ENCODE measurements around the gene ZWILCH.

ZWILCH gene

GRCh38 chr15:66486887-66487286 is 18.2 kb upstream of the ZWILCH start:
- no peak overlapping the region for H3K9ac ChIP-seq (ENCODE audit: low read depth, low read length)
- H3K27ac ChIP-seq (ENCODE audit: low read length) = no peak overlapping the region
- H3K4me3 ChIP-seq (ENCODE audit: low read depth in 1 of 2, low read length in 2 of 2) = no peak overlapping the region
- no peak overlapping the region for H2AFZ ChIP-seq (ENCODE audit: low read depth, low read length)
- ATAC-seq (ENCODE audit: insufficient read depth, low read depth) (no peak), DNase-seq (no peak)
- peaks cover 9% of the 10 kb centered on the region; the same call in 1 of the 2 replicates for H4K20me1 ChIP-seq (ENCODE audit: insufficient read depth, low read length)
- peaks cover 13% of the 10 kb centered on the region for H3K79me2 ChIP-seq (ENCODE audit: insufficient read depth, low read length)
- H3K36me3 ChIP-seq (ENCODE audit: insufficient read depth, low read length) = peaks cover 89% of the 10 kb centered on the region
- no peak overlapping the region for H3K4me2 ChIP-seq (ENCODE audit: insufficient read depth, low read length)
- H3K27me3 ChIP-seq (ENCODE audit: insufficient read depth, low read length, poor library complexity) = no peaks in the 10 kb centered on the region
- TF ChIP-seq CTCF (IDR thresholded peaks at IDR 0.05; ENCODE audit: borderline replicate concordance, extremely low read depth, low read length, poor library complexity, severe bottlenecking) (no peak), EZH2 (IDR thresholded peaks at IDR 0.05; ENCODE audit: borderline replicate concordance, low read depth, low read length, severe bottlenecking) (no peak)
- no peaks in the 10 kb centered on the region for H3K9me3 ChIP-seq (ENCODE audit: insufficient read depth, low read length, severe bottlenecking)
- H3K4me1 ChIP-seq (ENCODE audit: insufficient read depth, low read length) = no peaks in the 10 kb centered on the region

GRCh38 chr15:66488525-66488924 is 16.6 kb upstream of the ZWILCH start:
- Histone ChIP-seq H3K79me2 (ENCODE audit: insufficient read depth, low read length) (peaks cover 10% of the 10 kb centered on the region; the same call in 1 of the 2 replicates), H3K27ac (ENCODE audit: low read length) (no peak overlapping the region), H3K9ac (ENCODE audit: low read depth, low read length) (no peak overlapping the region), H4K20me1 (ENCODE audit: insufficient read depth, low read length) (peaks cover 5% of the 10 kb centered on the region; the same call in 1 of the 2 replicates), H3K9me3 (ENCODE audit: insufficient read depth, low read length, severe bottlenecking) (no peaks in the 10 kb centered on the region), H3K4me2 (ENCODE audit: insufficient read depth, low read length) (no peak overlapping the region), H3K4me1 (ENCODE audit: insufficient read depth, low read length) (no peaks in the 10 kb centered on the region), H3K36me3 (ENCODE audit: insufficient read depth, low read length) (peaks cover 90% of the 10 kb centered on the region), H3K4me3 (ENCODE audit: low read depth in 1 of 2, low read length in 2 of 2) (no peak overlapping the region), H3K27me3 (ENCODE audit: insufficient read depth, low read length, poor library complexity) (no peaks in the 10 kb centered on the region), H2AFZ (ENCODE audit: low read depth, low read length) (no peak overlapping the region)
- DNase-seq (no peak), ATAC-seq (ENCODE audit: insufficient read depth, low read depth) (no peak)
- TF ChIP-seq EZH2 (IDR thresholded peaks at IDR 0.05; ENCODE audit: borderline replicate concordance, low read depth, low read length, severe bottlenecking) = no peak
- TF ChIP-seq CTCF (IDR thresholded peaks at IDR 0.05; ENCODE audit: borderline replicate concordance, extremely low read depth, low read length, poor library complexity, severe bottlenecking) = no peak

GRCh38 chr15:66489179-66489791 is 15.8 kb upstream of the ZWILCH start:
- Histone ChIP-seq H4K20me1 (ENCODE audit: insufficient read depth, low read length) (peaks cover 5% of the 10 kb centered on the region; the same call in 1 of the 2 replicates), H3K9ac (ENCODE audit: low read depth, low read length) (no peak overlapping the region), H3K4me2 (ENCODE audit: insufficient read depth, low read length) (no peak overlapping the region), H3K27ac (ENCODE audit: low read length) (no peak overlapping the region), H3K4me1 (ENCODE audit: insufficient read depth, low read length) (no peaks in the 10 kb centered on the region), H3K9me3 (ENCODE audit: insufficient read depth, low read length, severe bottlenecking) (no peaks in the 10 kb centered on the region), H3K36me3 (ENCODE audit: insufficient read depth, low read length) (peaks cover 96% of the 10 kb centered on the region), H3K4me3 (ENCODE audit: low read depth in 1 of 2, low read length in 2 of 2) (no peak overlapping the region), H3K79me2 (ENCODE audit: insufficient read depth, low read length) (peaks cover 13% of the 10 kb centered on the region; the same call in 1 of the 2 replicates), H2AFZ (ENCODE audit: low read depth, low read length) (no peak overlapping the region), H3K27me3 (ENCODE audit: insufficient read depth, low read length, poor library complexity) (no peaks in the 10 kb centered on the region)
- no peak for ATAC-seq (ENCODE audit: insufficient read depth, low read depth)
- TF ChIP-seq EZH2 (IDR thresholded peaks at IDR 0.05; ENCODE audit: borderline replicate concordance, low read depth, low read length, severe bottlenecking) (no peak), CTCF (IDR thresholded peaks at IDR 0.05; ENCODE audit: borderline replicate concordance, extremely low read depth, low read length, poor library complexity, severe bottlenecking) (no peak)
- no peak for DNase-seq
